CD4-positive, alpha-beta T cell treated with Interleukin-15 for 4 hours (primary cell): Measurements from ENCODE around the gene RPL15.
"Not testable (repeated sequence)": the region's sequence is repeated elsewhere in the genome, so short reads cannot be mapped to it uniquely, and the experiment has no call there.

ENCODE experiments used
- DNase-seq: peaks from one replicate; pipeline ENCODE4 v3.0.0-alpha.2; 2020; ENCODE audit warnings: low spot score

The RPL15 gene

GRCh38 chr3:23916886-23917678 is at the start of gene RPL15, which contains the start of gene NKIRAS1:
Gene RPL15 (plus strand): TSS chr3:23917132. CDS start chr3:23917860, 728 bp downstream.
Gene NKIRAS1 (minus strand): TSS chr3:23916990. CDS start chr3:23910904, 6,086 bp downstream.
- peak; percentile 97 for DNase-seq

GRCh38 chr3:23867400-23867799 is 49.5 kb upstream of the RPL15 start:
- DNase-seq, result no peak

DNA sequence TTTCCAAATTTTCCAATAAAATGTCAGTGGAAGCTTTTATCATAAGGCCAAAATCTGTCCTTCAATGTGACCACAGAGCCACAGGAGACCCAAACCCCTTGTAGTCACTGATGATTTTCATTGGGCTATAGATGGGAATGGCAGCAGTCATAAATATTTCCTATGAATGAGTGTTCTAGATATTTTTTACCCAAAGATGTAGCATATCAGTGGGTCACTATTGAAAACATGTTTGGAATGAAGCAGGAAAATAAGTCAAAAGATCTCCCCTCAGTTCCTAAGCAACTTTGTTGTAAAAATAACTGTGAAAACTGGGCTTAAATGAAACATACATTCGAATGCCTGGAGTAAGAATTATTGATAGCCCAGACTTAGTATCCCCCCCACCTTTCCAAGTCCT is 49.1 kb upstream of the RPL15 start:
- no peak for DNase-seq

DNA sequence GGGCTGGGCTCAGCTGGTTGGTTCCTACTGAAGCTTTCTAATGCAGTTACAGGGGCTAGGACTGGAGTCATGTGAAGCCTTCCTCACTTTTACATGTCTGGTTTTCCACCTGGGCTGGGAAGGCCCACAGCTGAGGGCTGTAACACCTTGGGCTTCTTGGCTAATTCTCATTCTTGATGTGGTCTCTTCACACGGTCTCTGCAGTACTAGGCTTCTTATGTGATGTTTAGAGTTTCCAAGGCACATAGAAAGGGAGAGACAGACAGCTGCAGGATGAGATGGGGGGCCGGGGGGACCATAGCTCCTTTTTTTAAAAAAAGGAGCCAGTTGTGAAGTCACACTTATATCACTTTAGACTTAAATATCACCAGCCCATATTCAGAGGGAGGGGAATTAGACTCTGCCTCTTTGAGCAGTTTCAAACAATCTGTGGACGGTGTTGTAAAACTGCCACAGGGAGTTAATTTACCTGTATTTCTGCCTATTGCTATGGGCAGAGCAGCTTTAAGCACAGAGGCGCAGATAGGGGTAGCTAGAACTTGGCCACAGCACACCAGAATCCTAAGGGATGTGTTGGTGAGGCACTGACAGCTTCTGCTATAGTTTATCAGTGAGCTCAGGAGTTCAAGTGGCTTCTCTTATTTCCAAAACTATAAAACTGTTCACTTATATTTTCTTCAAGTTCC is 46.8 kb upstream of the RPL15 start:
- DNase-seq, result no peak

DNA sequence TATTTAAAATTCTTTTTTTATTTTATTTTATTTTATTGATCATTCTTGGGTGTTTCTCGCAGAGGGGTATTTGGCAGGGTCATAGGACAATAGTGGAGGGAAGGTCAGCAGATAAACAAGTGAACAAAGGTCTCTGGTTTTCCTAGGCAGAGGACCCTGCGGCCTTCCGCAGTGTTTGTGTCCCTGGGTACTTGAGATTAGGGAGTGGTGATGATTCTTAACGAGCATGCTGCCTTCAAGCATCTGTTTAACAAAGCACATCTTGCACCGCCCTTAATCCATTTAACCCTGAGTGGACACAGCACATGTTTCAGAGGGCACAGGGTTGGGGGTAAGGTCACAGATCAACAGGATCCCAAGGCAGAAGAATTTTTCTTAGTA is 46.3 kb upstream of the RPL15 start:
- DNase-seq, result not testable (repeated sequence)

DNA sequence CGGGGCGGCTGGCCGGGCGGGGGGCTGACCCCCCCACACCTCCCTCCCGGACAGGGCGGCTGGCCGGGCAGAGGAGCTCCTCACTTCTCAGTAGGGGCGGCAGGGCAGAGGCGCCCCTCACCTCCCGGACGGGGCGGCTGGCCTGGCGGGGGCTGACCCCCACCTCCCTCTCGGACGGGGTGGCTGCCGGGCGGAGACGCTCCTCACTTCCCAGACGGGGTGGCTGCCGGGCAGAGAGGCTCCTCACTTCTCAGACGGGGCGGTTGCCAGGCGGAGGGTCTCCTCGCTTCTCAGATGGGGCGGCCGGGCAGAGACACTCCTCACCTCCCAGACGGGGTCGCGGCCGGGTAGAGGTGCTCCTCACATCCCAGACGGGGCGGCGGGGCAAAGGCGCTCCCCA is 45.6 kb upstream of the RPL15 start:
- DNase-seq, result not testable (repeated sequence)

DNA sequence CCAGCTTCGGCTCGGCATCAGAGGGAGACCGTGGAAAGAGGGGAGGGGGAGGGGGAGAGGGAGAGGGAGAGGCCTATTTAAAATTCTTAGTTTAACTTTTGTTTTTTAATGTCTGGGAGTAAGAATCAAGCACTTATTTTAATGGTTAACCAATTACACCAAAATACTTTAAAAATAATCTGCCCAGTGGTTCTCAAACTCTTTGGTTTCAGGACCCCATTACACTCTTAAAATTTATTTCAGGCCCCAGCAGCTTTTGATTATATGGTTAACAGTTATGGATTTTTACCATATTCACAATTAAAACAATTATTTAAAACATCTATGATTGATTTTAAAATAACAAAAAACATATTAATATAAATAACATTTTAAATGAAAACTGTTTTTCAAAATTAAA is 44.6 kb upstream of the RPL15 start:
- DNase-seq, result no peak

GRCh38 chr3:23873941-23874340 is 43.0 kb upstream of the RPL15 start:
- DNase-seq, result no peak

DNA sequence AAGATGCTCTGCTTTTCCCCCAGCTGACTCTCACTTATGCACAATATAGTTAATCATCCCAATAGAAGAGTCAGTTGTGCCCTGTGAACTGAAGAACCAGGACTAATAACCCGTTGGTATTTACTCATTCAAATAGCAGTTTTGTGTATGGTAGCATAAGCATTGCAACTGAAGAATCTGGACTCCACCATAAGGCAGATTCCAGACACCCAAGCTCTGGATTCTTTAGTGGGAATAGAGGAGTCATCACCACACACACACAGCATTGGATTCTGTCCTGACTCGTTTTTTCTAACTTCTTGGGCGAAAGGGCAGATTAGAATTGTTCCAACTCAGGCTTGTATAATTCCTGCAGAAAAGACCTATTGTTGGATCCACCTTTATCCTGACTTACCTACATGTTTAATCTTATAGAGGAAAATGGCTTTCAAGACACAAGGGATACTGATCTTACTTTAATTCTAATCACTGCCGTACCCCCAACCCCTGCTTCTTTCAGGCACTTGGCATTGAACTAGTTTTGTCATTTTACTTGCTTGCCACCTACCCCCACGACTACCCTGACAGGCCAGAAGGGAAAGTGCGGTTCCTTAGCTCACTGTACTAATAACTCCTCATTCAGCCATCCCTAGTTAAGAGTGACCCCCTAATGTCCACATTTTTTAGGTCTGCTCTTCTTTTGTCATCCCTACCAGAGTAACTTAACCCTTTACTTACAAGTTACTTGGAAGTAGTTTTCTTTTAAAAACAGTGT is 42.4 kb upstream of the RPL15 start:
- DNase-seq, result no peak

GRCh38 chr3:23875113-23875725 is 41.7 kb upstream of the RPL15 start:
- DNase-seq, result no peak

DNA sequence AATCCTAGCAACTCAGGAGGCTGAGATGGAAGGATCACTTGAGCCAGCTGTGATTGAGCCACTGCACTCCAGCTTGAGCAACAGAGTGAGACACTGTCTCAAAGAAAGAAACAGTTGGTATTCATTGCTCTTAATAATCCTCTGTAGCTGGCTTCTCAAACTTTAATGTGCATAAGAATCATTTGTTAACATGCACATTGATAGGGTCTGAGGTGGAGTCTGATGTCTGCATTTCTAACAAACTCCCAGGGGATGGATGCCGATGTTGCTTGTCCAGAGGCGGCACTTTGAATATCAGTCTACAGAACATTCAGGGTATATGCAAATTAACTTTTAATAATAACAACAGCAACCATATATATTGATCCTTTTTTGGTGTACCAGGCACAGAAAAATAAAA is 40.0 kb upstream of the RPL15 start:
- no peak for DNase-seq

GRCh38 chr3:23877329-23877980 is 39.5 kb upstream of the RPL15 start:
- DNase-seq, result no peak

DNA sequence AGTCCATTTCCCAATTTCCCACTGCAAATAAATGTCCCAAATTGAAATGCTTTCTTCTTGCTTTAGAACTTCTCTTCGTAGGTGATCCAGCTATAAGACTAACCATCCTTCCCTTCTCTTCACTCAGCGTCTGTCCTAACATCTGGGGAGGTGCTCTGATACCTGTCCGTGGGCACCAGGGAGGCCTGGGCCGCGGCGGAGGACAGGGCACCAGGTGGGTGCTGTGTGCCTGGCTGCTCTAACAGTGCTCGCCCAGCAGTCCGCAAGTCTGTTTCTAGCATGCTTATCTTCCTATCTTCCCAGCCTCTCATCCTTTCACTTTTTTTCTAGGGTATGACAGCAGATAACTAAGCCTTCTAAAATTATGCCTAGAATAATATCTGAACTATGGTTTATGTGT is 37.4 kb upstream of the RPL15 start:
- no peak for DNase-seq

DNA sequence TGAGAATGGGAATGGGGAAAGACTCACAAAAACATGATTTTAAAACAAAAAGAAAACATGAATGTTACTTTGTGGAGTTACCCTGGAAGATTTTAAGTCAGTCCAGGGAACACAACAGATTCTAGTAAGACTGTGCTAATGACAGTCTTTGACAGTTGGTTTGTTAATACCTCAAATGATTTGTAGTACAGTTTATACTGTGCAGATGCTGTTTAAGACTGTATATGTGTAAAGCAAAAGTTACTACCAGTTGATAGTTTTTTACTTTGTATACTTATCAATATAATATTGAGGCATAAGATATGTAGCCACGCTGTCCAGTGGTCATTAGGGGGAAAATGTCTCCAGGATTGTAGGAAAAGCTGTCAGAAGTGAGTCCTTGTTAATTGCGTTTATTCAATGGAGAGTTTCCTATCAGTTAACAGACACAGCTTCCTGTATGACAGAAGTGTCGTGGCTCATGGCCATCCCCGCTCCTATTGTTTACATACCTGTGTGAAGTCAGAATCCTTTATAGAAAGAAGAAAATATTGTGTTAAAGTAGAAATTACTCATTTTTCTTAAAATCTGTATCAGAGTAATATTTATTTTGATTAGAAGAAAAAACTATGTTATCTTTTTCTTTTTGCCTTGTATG is 36.1 kb upstream of the RPL15 start:
- no peak for DNase-seq

- DNase-seq, result not testable (repeated sequence)
Observed at GRCh38 chr3:23881993-23882392, 34.9 kb upstream of the RPL15 start.

DNA sequence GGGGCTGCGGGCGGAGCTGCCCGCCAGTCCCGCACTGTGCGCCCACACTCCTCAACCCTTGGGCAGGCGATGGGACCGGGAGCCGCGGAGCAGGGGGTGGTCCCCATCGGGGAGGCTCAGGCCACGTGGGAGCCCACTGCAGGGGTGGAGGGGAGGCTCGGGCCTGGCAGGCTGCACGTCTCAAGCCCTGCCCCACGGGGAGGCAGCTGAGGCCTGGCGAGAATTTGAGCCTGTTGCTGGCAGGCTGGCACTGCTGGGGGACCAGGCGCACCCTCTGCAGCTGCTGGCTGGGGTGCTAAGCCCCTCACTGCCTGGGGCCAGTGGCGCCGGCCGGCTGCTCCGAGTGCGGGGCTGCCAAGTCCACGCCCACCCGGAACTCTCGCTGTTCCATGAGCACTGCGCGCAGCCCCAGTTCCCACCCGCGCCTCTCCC is 34.4 kb upstream of the RPL15 start:
- DNase-seq, result no peak

DNA sequence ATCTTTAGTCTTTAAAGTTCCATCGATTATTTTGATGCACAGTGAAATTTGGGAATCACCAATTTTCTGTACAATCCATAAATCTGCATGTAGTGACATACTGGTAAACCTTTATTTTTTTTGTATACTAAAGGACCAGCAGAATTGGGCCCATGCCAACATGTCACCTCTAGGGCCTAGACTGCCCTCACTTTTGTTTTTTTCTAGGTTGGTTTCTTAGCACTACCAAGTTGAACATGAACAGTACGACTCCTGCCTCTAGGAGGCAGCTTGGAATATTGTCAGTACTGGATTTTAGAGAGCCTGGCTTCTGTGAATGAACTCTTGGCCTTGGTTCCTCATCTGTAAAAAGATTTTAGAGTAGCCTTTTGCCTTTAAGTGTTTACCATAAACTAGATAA is 32.5 kb upstream of the RPL15 start:
- no peak for DNase-seq

DNA sequence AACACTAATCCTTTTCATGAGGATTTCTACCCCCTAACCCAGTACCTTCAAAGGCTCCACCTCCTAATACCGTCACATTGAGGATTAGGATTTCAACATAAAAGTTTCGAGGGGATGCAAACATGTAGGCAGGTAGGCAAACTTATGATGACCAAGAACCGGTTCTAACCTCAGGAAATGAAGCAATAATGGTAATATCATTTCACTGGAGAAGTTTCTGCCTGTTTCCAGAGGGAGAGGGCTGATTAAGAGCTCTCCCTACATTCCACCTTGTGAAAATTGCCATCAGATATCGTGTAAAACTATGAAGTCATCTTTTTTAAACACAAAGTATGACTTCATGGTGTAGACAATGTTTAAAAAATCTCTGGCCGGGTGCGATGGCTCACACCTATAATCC is 31.7 kb upstream of the RPL15 start:
- DNase-seq, result no peak

GRCh38 chr3:23886311-23886710 is 30.6 kb upstream of the RPL15 start:
- no peak for DNase-seq

GRCh38 chr3:23888617-23889228 is 28.2 kb upstream of the RPL15 start:
- peak; percentile 41 for DNase-seq

GRCh38 chr3:23889386-23889785 is 27.5 kb upstream of the RPL15 start:
- DNase-seq, result no peak
